Endothelial cell of umbilical vein (primary cell): ENCODE results near the gene KCNN3. TPM values are rescaled to one million over a fixed set of nuclear protein-coding genes. Genes with fewer than 3 reads are reported as not detected.

Experiments
- BruUV-seq: library from RNA; stranded (reverse); fragments of 400-500 nt; replicated peaks from 2 replicates; lab custom pipeline; 2021; lab: Mats Ljungman, UMichigan
- CTCF ChIA-PET: fragments of 300-600, 350-600 bp; sonication (Branson Sonifier 250); formaldehyde crosslinking; loops from one replicate; lab custom pipeline; 2021; ENCODE audit warnings: antibody characterized with exemption, inconsistent platforms; lab: Charles Lee
- POLR2A ChIA-PET: fragments of 300-600, 350-600 bp; sonication (Branson Sonifier 250); formaldehyde crosslinking; loops from one replicate; lab custom pipeline; 2021; ENCODE audit warnings: antibody characterized with exemption, inconsistent platforms; lab: Charles Lee
- DNase-seq: peaks from one replicate; pipeline ENCODE4 v3.0.0-alpha.2; 2011; ENCODE audit warnings: low read depth, low spot score
- FAIRE-seq: peaks from 2 replicates; lab custom pipeline; 2011; peaks lifted over from hg19 to GRCh38; lab: Jason Lieb, UNC
- H2AFZ ChIP-seq: 2 replicates; pipeline ENCODE4 v1.6.0; 2012; ENCODE audit warnings: low read depth, low read length, control low read depth, inconsistent platforms
- H3K27ac ChIP-seq: 2 replicates; pipeline ENCODE4 v1.5.1; 2011; ENCODE audit warnings: low read depth, mild to moderate bottlenecking, control low read depth, low read length, moderate library complexity; ENCODE audit not compliant: insufficient read depth
- H3K27me3 ChIP-seq, 2 experiments: 2 replicates each; pipeline versions ENCODE4 v1.6.0 to v1.6.1; 2011; ENCODE audit warnings: low read length in 2 of 2, mixed read lengths in 1 of 2; ENCODE audit not compliant: control insufficient read depth in 2 of 2, insufficient read depth in 2 of 2
- H3K36me3 ChIP-seq, 2 experiments: 2 replicates in 1 of 2; 3 replicates in 1 of 2; pipeline ENCODE4 v1.5.1; 2011; ENCODE audit warnings: low read length in 2 of 2, mild to moderate bottlenecking in 1 of 2, moderate library complexity in 1 of 2; ENCODE audit not compliant: control insufficient read depth in 2 of 2, insufficient read depth in 2 of 2; ENCODE audit errors: extremely low read depth in 1 of 2
- H3K4me1 ChIP-seq: 3 replicates; pipeline ENCODE4 v1.5.1; 2011; ENCODE audit warnings: mild to moderate bottlenecking, low read length; ENCODE audit not compliant: control insufficient read depth, insufficient read depth; ENCODE audit errors: extremely low read depth
- H3K4me2 ChIP-seq: 2 replicates; pipeline ENCODE4 v1.6.1; 2011; ENCODE audit warnings: low read length, control low read depth, mixed read lengths; ENCODE audit not compliant: insufficient read depth
- H3K4me3 ChIP-seq, 3 experiments: fragments of 200-600 bp in 1 of 3; sonication (generic), shearing (Covaris generic) in 1 of 3; replicated peaks in 1 of 3; 2 replicates each; pipeline ENCODE4 v1.5.1; 2011 to 2016; ENCODE audit warnings: control low read depth in 3 of 3, low read length in 3 of 3, mild to moderate bottlenecking in 2 of 3, inconsistent platforms in 1 of 3, low read depth in 1 of 3, moderate library complexity in 1 of 3; ENCODE audit not compliant: insufficient read depth in 1 of 3
- H3K79me2 ChIP-seq: 2 replicates; pipeline ENCODE4 v1.6.0; 2012; ENCODE audit warnings: low read length, inconsistent platforms; ENCODE audit not compliant: control insufficient read depth, insufficient read depth
- H3K9ac ChIP-seq: replicated peaks from 2 replicates; pipeline ENCODE3; 2011; ENCODE audit warnings: low read length, control low read depth; ENCODE audit not compliant: insufficient read depth; ENCODE audit errors: extremely low read depth
- H3K9me1 ChIP-seq: replicated peaks from 3 replicates; pipeline ENCODE4 v1.6.0; 2011; ENCODE audit warnings: mild to moderate bottlenecking, low read length; ENCODE audit not compliant: control insufficient read depth, insufficient read depth; ENCODE audit errors: extremely low read depth
- H3K9me3 ChIP-seq: replicated peaks from 2 replicates; pipeline ENCODE4 v1.5.1; 2012; ENCODE audit warnings: low read length, inconsistent platforms; ENCODE audit not compliant: control insufficient read depth, insufficient read depth
- H4K20me1 ChIP-seq: replicated peaks from 2 replicates; pipeline ENCODE3; 2011; ENCODE audit warnings: mild to moderate bottlenecking, low read length; ENCODE audit not compliant: control insufficient read depth, insufficient read depth; ENCODE audit errors: extremely low read depth
- EZH2 ChIP-seq: IDR thresholded peaks from 2 replicates; pipeline ENCODE4 v1.6.1; 2012; ENCODE audit warnings: borderline replicate concordance, low read depth, mild to moderate bottlenecking, moderate library complexity, low read length, inconsistent platforms; ENCODE audit not compliant: severe bottlenecking
- FOS ChIP-seq: IDR thresholded peaks from 2 replicates; pipeline ENCODE4 v1.6.1; 2011; ENCODE audit warnings: mild to moderate bottlenecking, low read length, moderate library complexity, borderline replicate concordance; ENCODE audit not compliant: insufficient read depth
- GATA2 ChIP-seq: IDR thresholded peaks from 2 replicates; pipeline ENCODE4 v1.7.0; 2011; ENCODE audit warnings: low read depth, mild to moderate bottlenecking, moderate library complexity, mixed read lengths, low read length; ENCODE audit not compliant: insufficient read length, insufficient read depth
- JUN ChIP-seq: IDR thresholded peaks from 2 replicates; pipeline ENCODE4 v1.6.1; 2011; ENCODE audit warnings: borderline replicate concordance, low read depth; ENCODE audit not compliant: insufficient read length, insufficient read depth
- MYC ChIP-seq: IDR thresholded peaks from one replicate; pipeline ENCODE4 v1.6.1; 2011; ENCODE audit warnings: mild to moderate bottlenecking, low read depth, low read length
- POLR2A ChIP-seq: IDR thresholded peaks from 2 replicates; pipeline ENCODE4 v1.6.1; 2012; ENCODE audit warnings: low read depth, mild to moderate bottlenecking, control low read depth, low read length
- POLR2AphosphoS5 ChIP-seq: IDR thresholded peaks from 2 replicates; pipeline ENCODE4 v1.6.1; 2012; ENCODE audit warnings: low read depth, mild to moderate bottlenecking, control low read depth, low read length, moderate library complexity; ENCODE audit not compliant: insufficient read depth
- dilution Hi-C: fragments of 300-500 bp; cut with MboI; formaldehyde crosslinking; loops from one replicate; pipeline ENCODE4 v1.15.0; 2019; ENCODE audit warnings: low sequenced_read_pairs; ENCODE audit not compliant: extremely low pct_ligation_motif_present
- intact Hi-C: fragments of 100-400 bp; cut with micrococcal nuclease; formaldehyde crosslinking; loops from one replicate; pipeline ENCODE4 v1.10.0; 2022
- polyA plus RNA-seq, 4 experiments: library from polyadenylated mRNA; depleted of rRNA in 3 of 4; stranded (reverse) in 3 of 4; unstranded in 1 of 4; fragments of >200 nt; gene quantifications; 2 replicates each; pipeline versions ENCODE4 v1.2.1 to v1.2.3, GENCODE V29; 2011 to 2012; ENCODE audit warnings: missing spikeins in 1 of 4
- total RNA-seq: library from RNA; stranded (reverse); gene quantifications from 2 replicates; pipeline ENCODE4 v1.2.3, GENCODE V29; 2021
- TF ChIP-seq, protein P1 (sequence below): IDR thresholded peaks from 2 replicates; pipeline ENCODE4 v1.6.1; 2011; ENCODE audit not compliant: insufficient read depth, insufficient read length
- TF ChIP-seq, protein P2 (sequence below), 2 donors: IDR thresholded peaks; 1 replicate in 1 of 2; 2 replicates in 1 of 2; pipeline ENCODE4 v1.5.1; 2011; ENCODE audit warnings: low read length in 2 of 2, mild to moderate bottlenecking in 2 of 2, moderate library complexity in 2 of 2, control low read depth in 1 of 2, inconsistent platforms in 1 of 2, low read depth in 1 of 2; ENCODE audit not compliant: insufficient read depth in 1 of 2; ENCODE audit errors: extremely low read depth in 1 of 2

Gene KCNN3
- total and polyA plus RNA-seq, 2 donors (not counting 3 experiments of a cell fraction or from before 2014, with no cell fraction given) = 0.91 to 1.1 TPM

DNA sequence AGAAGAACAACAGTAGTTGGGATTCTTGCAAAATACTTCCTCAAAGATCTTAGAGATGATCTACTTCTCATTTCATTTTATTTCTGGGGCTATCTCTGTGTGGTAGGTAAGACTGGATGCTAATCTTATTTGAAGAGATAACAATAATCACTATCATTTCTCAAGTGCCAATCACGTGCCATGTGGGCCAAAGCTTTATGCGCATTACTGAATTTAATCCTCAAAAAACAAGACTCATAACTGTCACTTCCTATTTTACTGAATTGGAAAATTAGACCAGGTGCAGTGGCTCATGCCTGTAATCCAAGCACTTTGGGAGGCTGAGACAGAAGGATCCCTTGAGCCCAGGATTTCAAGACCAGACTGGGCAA, 121.7 kb downstream of the KCNN3 start:
- CTCF ChIA-PET = interaction anchor here (0.7 to 3.1 kb wide), 7 partner anchors 9 to 131 kb away, joined by 3 to 13 read pairs (median 4); no protein-coding TSS in a partner anchor
- Histone ChIP-seq H3K4me3 (no peak overlapping the region), H3K79me2 (no peaks in the 10 kb centered on the region), H3K27me3 (peaks cover 41 to 46% of the 10 kb centered on the region in 2 experiments), H3K27ac (no peak overlapping the region), H3K9me3 (no peaks in the 10 kb centered on the region), H3K9me1 (no peaks in the 10 kb centered on the region), H3K4me2 (no peak overlapping the region), H4K20me1 (no peaks in the 10 kb centered on the region), H3K9ac (no peak overlapping the region), H2AFZ (no peak overlapping the region), H3K4me1 (no peaks in the 10 kb centered on the region), H3K36me3 (no peaks in the 10 kb centered on the region)
- TF ChIP-seq JUN (no peak), MYC (no peak), FOS (no peak), EZH2 (no peak), POLR2A (no peak), GATA2 (no peak), POLR2AphosphoS5 (no peak)
- TF ChIP-seq, protein P1, sequence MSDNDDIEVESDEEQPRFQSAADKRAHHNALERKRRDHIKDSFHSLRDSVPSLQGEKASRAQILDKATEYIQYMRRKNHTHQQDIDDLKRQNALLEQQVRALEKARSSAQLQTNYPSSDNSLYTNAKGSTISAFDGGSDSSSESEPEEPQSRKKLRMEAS = no peak
- TF ChIP-seq, protein P2, sequence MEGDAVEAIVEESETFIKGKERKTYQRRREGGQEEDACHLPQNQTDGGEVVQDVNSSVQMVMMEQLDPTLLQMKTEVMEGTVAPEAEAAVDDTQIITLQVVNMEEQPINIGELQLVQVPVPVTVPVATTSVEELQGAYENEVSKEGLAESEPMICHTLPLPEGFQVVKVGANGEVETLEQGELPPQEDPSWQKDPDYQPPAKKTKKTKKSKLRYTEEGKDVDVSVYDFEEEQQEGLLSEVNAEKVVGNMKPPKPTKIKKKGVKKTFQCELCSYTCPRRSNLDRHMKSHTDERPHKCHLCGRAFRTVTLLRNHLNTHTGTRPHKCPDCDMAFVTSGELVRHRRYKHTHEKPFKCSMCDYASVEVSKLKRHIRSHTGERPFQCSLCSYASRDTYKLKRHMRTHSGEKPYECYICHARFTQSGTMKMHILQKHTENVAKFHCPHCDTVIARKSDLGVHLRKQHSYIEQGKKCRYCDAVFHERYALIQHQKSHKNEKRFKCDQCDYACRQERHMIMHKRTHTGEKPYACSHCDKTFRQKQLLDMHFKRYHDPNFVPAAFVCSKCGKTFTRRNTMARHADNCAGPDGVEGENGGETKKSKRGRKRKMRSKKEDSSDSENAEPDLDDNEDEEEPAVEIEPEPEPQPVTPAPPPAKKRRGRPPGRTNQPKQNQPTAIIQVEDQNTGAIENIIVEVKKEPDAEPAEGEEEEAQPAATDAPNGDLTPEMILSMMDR (IDR thresholded peaks at IDR 0.05; ENCODE audit: extremely low read depth in 1 of 2, insufficient read depth in 1 of 2, low read depth in 1 of 2, low read length in 2 of 2) = no peak
- POLR2A ChIA-PET = no interaction called here
- no peak for DNase-seq
- BruUV-seq = no TSS peak
- dilution Hi-C loops = no loop called here
- intact Hi-C loops = loop anchor here (5.0 kb wide), 1 partner anchor 51 kb away; no protein-coding TSS in a partner anchor
- no peak for FAIRE-seq
